ENCODE data around the gene STAB2.
A peak's percentile ranks its signal among the peaks of the same experiment; 100 is the strongest.

The STAB2 gene

GRCh38 chr12:103755425-103755824 lies 168.4 kb downstream of the STAB2 start:
- no peak for DNase-seq

GRCh38 chr12:103756443-103756842 lies 169.4 kb downstream of the STAB2 start:
- DNase-seq: no peak

GRCh38 chr12:103757248-103757647 lies 170.2 kb downstream of the STAB2 start:
- no peak for DNase-seq

- no peak for DNase-seq
These were observed 171.4 kb downstream of the STAB2 start for GRCh38 chr12:103758310-103759089.

- DNase-seq: no peak
These were observed 175.4 kb downstream of the STAB2 start for GRCh38 chr12:103762473-103762872.

GRCh38 chr12:103765322-103765721 lies 178.2 kb downstream of the STAB2 start:
- no peak for DNase-seq

GRCh38 chr12:103766028-103766427 lies 179.0 kb downstream of the STAB2 start:
- DNase-seq: no peak

- DNase-seq: no peak
These were observed 181.5 kb downstream of the STAB2 start for GRCh38 chr12:103768467-103769123.

GRCh38 chr12:103769240-103769945 lies 182.3 kb downstream of the STAB2 start:
- no peak for DNase-seq

- no peak for DNase-seq
These were observed 184.4 kb downstream of the STAB2 start for GRCh38 chr12:103771466-103771865.

- DNase-seq: no peak
These were observed 185.5 kb downstream of the STAB2 start for GRCh38 chr12:103772367-103773108.

- no peak for DNase-seq
These were observed 186.2 kb downstream of the STAB2 start for GRCh38 chr12:103773109-103773910.

GRCh38 chr12:103774977-103775560 lies 188.0 kb downstream of the STAB2 start:
- no peak for DNase-seq

GRCh38 chr12:103778781-103779180 lies 191.7 kb downstream of the STAB2 start:
- DNase-seq: no peak

GRCh38 chr12:103779410-103780092 lies 192.5 kb downstream of the STAB2 start:
- peak; percentile 87 for DNase-seq

- no peak for DNase-seq
These were observed 193.0 kb downstream of the STAB2 start for GRCh38 chr12:103780093-103780440.

- DNase-seq: no peak
These were observed 193.9 kb downstream of the STAB2 start for GRCh38 chr12:103780992-103781391.

GRCh38 chr12:103782399-103782798 lies 195.3 kb downstream of the STAB2 start:
- no peak for DNase-seq

- DNase-seq: no peak
These were observed 196.9 kb downstream of the STAB2 start for GRCh38 chr12:103783744-103784664.
